ENCODE data around the gene ANKRD49.

GRCh38 chr11:94516725-94517124, 22.9 kb downstream of the ANKRD49 start:
- TF ChIP-seq, protein P1, sequence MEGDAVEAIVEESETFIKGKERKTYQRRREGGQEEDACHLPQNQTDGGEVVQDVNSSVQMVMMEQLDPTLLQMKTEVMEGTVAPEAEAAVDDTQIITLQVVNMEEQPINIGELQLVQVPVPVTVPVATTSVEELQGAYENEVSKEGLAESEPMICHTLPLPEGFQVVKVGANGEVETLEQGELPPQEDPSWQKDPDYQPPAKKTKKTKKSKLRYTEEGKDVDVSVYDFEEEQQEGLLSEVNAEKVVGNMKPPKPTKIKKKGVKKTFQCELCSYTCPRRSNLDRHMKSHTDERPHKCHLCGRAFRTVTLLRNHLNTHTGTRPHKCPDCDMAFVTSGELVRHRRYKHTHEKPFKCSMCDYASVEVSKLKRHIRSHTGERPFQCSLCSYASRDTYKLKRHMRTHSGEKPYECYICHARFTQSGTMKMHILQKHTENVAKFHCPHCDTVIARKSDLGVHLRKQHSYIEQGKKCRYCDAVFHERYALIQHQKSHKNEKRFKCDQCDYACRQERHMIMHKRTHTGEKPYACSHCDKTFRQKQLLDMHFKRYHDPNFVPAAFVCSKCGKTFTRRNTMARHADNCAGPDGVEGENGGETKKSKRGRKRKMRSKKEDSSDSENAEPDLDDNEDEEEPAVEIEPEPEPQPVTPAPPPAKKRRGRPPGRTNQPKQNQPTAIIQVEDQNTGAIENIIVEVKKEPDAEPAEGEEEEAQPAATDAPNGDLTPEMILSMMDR (IDR thresholded peaks at IDR 0.05): no peak
- TF ChIP-seq POLR2A (IDR thresholded peaks at IDR 0.05): no peak
